ENCODE data around the gene PEAR1.

PEAR1 gene

DNA sequence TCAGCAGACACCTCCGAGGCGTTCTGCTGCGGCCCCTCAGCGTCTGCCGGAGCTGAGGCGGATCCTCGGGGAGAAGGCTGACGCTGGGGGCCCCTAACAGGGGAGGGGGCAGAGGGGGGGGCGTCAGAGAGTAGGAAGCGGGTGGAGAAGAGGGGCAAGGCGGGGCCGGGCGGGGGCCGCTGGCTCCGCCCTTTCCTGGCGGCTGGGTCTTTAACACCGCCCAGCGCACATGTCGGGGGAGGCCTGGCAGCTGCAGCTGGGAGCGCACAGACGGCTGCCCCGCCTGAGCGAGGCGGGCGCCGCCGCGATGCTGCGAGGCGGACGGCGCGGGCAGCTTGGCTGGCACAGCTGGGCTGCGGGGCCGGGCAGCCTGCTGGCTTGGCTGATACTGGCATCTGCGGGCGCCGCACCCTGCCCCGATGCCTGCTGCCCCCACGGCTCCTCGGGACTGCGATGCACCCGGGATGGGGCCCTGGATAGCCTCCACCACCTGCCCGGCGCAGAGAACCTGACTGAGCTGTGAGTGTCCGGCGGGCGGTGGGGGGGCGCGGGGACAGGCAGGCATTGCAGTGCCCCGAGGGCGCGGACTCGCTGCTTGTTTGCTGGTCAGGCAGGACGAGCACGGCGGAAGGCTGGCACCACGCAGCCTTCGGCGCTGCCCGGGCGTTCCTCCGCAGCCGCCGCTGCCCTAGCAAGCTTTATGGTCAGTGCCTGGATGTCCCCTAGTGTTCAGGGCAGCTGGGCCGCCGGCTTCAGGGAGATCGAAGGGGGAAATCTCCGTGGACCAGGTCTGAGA is 32.7 kb upstream of the PEAR1 start, which contains the start of gene NTRK1:
Gene NTRK1, plus strand, starts transcription at position 238 of the 796 bp plus-strand sequence. Its CDS starts 70 bp downstream, at position 308.
- no peak for DNase-seq

GRCh38 chr1:156862584-156862983 is 30.9 kb upstream of the PEAR1 start:
- no peak for DNase-seq

- no peak for DNase-seq
Measured at GRCh38 chr1:156862997-156863599, 30.4 kb upstream of the PEAR1 start.

DNA sequence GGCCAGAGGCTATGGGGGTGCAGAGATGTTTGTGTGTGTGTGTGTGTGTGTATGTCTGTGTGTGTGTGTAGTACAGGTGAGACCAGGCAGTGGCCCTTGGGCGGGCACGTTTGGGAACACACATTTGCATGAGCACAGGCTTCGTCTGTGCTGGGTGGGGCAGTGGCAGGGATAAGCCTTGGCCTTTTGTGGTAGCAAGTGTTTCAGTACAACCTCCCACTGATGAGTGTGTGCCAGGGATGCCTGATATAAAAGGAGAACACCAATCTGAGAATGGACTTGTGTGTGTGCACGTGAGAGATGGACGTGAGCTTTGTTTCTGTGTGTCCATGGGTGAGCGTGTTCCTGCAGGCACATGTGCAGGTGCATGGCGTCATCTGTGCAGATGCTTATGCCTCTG is 29.9 kb upstream of the PEAR1 start:
- DNase-seq, result no peak

GRCh38 chr1:156864796-156865195 is 28.7 kb upstream of the PEAR1 start:
- DNase-seq, result no peak

DNA sequence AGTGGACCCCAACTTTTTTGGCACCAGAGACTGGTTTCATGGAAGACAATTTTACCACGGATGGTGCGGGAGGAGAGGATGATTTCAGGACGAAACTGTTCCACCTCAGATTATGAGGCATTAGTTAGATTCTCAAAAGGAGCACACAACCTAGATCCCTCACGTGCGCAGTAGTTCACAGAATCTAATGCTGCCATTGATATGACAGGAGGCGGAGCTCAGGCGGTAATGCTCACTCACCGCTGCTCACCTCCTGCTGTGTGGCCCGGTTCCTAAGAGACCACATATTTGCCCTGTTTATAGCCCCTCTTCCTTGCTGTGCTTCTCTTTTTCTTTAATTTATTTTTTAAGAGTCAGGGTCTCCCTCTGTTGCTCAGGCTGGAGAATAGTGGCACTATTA is 28.3 kb upstream of the PEAR1 start:
- DNase-seq, result no peak

GRCh38 chr1:156865865-156866248 is 27.7 kb upstream of the PEAR1 start:
- DNase-seq, result no peak

GRCh38 chr1:156866249-156866909 is 27.1 kb upstream of the PEAR1 start:
- DNase-seq, result no peak

- DNase-seq, result no peak
Measured at GRCh38 chr1:156868341-156868740, 25.2 kb upstream of the PEAR1 start.

GRCh38 chr1:156869455-156869854 is 24.1 kb upstream of the PEAR1 start:
- DNase-seq, result no peak

DNA sequence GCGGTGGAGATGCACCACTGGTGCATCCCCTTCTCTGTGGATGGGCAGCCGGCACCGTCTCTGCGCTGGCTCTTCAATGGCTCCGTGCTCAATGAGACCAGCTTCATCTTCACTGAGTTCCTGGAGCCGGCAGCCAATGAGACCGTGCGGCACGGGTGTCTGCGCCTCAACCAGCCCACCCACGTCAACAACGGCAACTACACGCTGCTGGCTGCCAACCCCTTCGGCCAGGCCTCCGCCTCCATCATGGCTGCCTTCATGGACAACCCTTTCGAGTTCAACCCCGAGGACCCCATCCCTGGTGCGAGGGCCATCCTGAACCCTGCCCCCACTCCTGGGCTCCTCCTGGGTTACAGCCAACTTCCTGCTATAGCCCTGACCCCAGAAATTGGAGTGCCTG is 19.9 kb upstream of the PEAR1 start:
- no peak for DNase-seq

- DNase-seq, result no peak
Measured at GRCh38 chr1:156874142-156874541, 19.4 kb upstream of the PEAR1 start.

- DNase-seq, result no peak
Measured at GRCh38 chr1:156874572-156875340, 18.8 kb upstream of the PEAR1 start.

- DNase-seq, result no peak
Measured at GRCh38 chr1:156875341-156875615, 18.2 kb upstream of the PEAR1 start.

- DNase-seq, result no peak
Measured at GRCh38 chr1:156876281-156876680, 17.2 kb upstream of the PEAR1 start.

DNA sequence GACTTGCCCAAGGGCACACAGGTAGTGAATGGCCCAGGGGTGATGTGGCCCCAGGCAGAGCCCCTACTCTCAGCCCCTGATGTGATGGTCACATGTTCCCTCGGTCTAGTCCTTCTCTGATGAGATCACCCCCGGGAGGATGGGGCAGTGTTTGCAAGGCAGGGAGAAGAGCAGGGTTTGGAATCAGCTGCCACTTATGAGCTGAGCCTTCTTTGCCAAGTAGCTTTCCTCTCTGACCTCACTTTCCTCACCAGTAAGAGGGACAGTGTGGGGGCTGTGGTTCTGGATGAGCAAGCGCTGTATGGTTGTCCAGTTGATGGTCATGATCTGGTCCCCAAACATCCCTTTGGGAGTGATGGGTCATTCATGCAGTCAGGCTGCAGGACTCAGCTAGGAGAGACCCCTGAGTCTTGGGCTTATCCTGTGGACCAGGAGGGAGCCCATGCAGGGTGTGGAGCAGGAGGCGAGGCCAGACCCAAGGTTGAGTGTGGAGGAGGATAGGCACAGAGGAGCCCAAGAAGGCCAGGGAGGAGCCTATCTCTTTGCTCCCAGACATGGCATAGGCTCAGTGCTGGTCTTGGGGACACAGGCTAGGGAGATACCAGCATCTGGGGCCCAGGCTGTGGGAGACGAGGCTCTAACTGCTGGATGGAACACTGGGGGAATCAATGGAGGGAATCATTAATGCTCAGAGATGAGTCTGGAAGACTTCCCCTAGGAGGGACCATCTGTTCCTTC is 15.9 kb upstream of the PEAR1 start:
- DNase-seq, result no peak

GRCh38 chr1:156879876-156880275 is 13.6 kb upstream of the PEAR1 start:
- no peak for DNase-seq

DNA sequence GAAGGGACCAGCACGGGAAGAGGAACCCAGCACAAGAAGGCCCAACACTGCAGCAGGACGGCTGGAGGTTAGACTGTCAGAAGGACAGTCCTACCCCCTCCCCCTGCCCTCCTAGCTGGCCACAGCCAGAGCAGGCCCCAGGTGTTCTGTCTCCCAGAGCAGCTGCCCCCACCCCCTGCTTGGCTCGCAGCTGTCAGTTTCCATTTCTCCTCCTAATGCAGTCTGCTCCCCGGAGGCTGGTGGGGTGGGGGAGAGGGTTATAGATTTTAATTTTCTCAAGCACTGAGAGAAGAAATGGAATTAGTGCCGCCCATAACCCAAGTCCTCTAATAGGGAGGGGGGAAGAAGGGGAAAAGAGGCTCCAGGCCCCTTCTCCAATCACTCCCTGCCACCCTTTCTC is 13.0 kb upstream of the PEAR1 start:
- DNase-seq, result no peak

DNA sequence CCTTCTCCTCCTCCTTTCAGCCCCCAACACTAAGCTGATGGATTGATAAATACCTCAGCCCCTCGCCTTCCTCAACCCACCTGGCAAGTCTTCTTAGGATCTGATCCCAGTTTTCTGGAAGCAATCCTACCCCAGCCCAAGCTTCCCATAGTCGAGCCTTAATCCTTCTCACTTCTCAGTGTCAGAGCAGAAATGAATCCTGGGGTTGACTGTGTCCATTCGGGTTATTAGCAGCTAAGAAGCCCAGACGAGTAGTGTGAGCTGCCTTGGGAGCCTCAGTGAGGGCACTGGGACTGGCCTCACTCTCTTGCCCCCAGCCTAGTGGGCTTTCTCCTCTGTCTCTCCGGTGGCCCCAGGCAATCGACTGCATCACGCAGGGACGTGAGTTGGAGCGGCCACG is 12.4 kb upstream of the PEAR1 start:
- DNase-seq, result no peak

- no peak for DNase-seq
Measured at GRCh38 chr1:156881663-156882062, 11.9 kb upstream of the PEAR1 start.

DNA sequence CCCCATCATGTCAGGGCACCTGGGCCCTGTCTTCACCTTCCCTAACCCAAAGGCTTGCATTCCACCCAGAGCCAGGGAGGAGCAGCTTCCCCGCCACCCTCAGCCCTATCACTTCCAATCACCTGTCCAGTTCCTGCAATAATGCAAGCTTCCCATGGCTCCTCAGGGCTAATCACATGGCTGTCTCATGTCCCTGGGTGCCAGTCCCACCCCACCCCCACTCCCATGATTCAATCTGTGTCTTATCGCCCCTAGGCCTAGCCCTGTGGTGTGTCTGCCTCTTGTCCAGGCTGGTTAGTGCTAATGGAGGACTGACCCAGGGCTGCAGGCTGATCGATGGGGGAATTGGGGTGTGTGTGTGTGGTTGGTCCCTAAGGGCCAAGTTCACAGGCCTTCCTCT is 11.0 kb upstream of the PEAR1 start:
- DNase-seq, result no peak

DNA sequence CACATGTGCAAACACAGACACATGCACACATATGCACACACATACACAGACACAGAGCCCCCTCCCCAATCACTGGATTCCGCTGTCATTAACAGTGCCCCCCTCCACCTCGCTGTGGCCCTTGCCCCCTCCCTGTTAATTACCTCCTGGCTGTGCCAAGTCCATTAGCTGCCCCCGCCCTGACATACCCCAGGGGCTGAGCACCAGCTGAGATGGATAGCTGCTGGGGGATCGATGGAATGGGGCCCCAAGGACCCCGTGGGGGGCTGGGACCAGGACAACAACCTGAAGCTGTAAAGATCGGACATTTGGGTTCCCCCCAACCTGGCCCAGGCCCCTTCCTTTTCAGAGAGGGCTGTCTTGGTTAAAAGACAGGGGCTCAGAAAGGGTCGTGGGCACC is 9.6 kb upstream of the PEAR1 start:
- DNase-seq, result no peak

All from SIG-M5 (cell line).